BLaER1 (cell line): Measurements from ENCODE around the gene TUBB3.
A peak's percentile ranks its signal among the peaks of the same experiment; 100 is the strongest.
"Not testable (repeated sequence)": the region's sequence is repeated elsewhere in the genome, so short reads cannot be mapped to it uniquely, and the experiment has no call there.

Source experiments
- H3K27ac ChIP-seq: shearing (Covaris generic); formaldehyde crosslinking; 2 replicates; pipeline ENCODE4 v1.8.1; 2022
- H3K27me3 ChIP-seq: shearing (Covaris generic); formaldehyde crosslinking; 2 replicates; pipeline ENCODE4 v1.8.1; 2022
- H3K36me3 ChIP-seq: shearing (Covaris generic); formaldehyde crosslinking; 2 replicates; pipeline ENCODE4 v1.8.1; 2022
- H3K4me1 ChIP-seq: shearing (Covaris generic); formaldehyde crosslinking; 2 replicates; pipeline ENCODE4 v1.8.1; 2022
- H3K4me2 ChIP-seq: shearing (Covaris generic); formaldehyde crosslinking; 2 replicates; pipeline ENCODE4 v1.8.1; 2022
- H3K4me3 ChIP-seq: shearing (Covaris generic); formaldehyde crosslinking; 2 replicates; pipeline ENCODE4 v1.8.1; 2022
- H3K9ac ChIP-seq: shearing (Covaris generic); formaldehyde crosslinking; 2 replicates; pipeline ENCODE4 v1.8.1; 2022
- H3K9me3 ChIP-seq: shearing (Covaris generic); formaldehyde crosslinking; 2 replicates; pipeline ENCODE4 v1.8.1; 2022
- H4K20me1 ChIP-seq: shearing (Covaris generic); formaldehyde crosslinking; 2 replicates; pipeline ENCODE4 v1.8.1; 2022
- Cebpa-rat ChIP-seq: shearing (Covaris generic); IDR thresholded peaks from 2 replicates; pipeline ENCODE4 v1.8.1; 2022

TUBB3 gene

GRCh38 chr16:89962754-89963498 lies 39.8 kb downstream of the TUBB3 start:
- Histone ChIP-seq H3K36me3 (peaks cover 91% of the 10 kb centered on the region), H3K4me2 (no peak overlapping the region), H3K9me3 (no peaks in the 10 kb centered on the region), H3K4me1 (peaks cover 11% of the 10 kb centered on the region; the same call in 1 of the 2 replicates), H4K20me1 (peaks cover 10% of the 10 kb centered on the region), H3K9ac (no peak overlapping the region), H3K4me3 (no peak overlapping the region), H3K27me3 (no peaks in the 10 kb centered on the region), H3K27ac (no peak overlapping the region)
- no peak for TF ChIP-seq Cebpa-rat

- no peak for TF ChIP-seq Cebpa-rat
- Histone ChIP-seq H3K9ac (no peak overlapping the region), H3K4me1 (peaks cover 16% of the 10 kb centered on the region), H3K36me3 (peaks cover 82% of the 10 kb centered on the region), H3K9me3 (no peaks in the 10 kb centered on the region), H3K4me3 (no peak overlapping the region), H3K27me3 (no peaks in the 10 kb centered on the region), H3K27ac (no peak overlapping the region), H3K4me2 (no peak overlapping the region), H4K20me1 (peaks cover 17% of the 10 kb centered on the region)
Measured at GRCh38 chr16:89964201-89964600, 41.1 kb downstream of the TUBB3 start.

DNA sequence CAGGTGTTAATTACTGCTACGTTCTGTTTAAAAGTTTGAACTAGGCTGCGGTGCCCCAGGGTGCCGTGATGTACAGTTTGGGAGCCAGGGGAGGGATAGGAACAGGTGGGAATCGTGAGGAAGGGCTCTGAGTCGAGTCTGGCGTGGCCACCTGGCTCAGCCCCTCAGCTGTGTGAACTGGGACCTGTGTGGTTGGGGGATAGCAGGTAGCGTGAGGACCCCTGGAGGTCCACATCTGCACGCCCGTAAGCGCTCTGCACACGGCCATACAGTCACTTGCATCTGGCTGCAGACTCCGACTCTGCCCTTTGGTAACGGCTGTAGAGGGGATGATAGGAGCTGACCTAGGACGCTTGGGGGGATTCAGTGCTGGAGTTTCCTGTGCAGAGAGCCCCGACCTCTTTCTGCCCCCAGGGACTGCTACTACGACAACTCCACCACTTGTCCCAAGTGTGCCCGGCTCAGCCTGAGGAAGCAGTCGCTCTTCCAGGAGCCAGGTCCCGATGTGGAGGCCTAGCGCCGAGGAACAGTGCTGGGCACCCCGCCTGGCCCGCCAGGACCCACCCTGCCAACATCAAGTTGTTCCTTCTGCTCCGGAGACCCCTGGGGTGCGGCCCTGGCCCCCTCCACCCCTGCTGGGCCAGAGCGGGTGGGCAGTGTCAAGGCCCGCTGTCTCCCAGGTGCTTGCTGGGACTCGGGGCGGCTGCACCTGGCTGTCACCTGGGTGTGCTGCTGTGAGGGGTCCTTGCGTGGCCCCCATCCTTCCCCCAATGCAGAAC lies 42.5 kb downstream of the TUBB3 start:
- Histone ChIP-seq H3K9ac (no peak overlapping the region), H3K27me3 (no peaks in the 10 kb centered on the region), H3K4me3 (no peak overlapping the region), H3K9me3 (no peaks in the 10 kb centered on the region), H3K36me3 (peaks cover 69% of the 10 kb centered on the region), H4K20me1 (peaks cover 31% of the 10 kb centered on the region), H3K4me1 (peaks cover 30% of the 10 kb centered on the region), H3K27ac (0 out of 2 replicates have a peak overlapping the region, but pooled peaks have one; percentile 9), H3K4me2 (no peak overlapping the region)
- TF ChIP-seq Cebpa-rat: no peak

DNA sequence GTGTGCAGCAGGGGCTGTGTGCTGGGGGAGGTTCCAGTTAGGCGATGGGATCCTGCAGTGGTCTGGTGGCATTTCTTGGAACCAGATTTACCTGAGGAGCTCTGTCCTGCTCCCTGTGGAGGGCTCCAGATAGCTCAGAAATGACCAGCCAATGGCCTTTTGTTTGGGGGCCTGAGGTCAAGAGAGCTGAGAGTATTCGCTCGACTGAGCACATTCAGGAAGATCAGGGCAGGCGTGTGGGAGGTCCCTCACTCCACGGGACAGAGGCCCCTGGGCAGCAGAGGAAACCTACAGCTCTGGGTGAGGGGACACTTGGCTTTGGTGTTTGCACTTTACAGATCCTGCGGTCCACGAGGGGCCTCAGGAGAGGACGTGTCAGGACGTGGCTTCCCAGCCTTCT lies 43.6 kb downstream of the TUBB3 start:
- H3K4me3 ChIP-seq: no peak overlapping the region
- peaks cover 57% of the 10 kb centered on the region for H3K36me3 ChIP-seq
- H3K9ac ChIP-seq: no peak overlapping the region
- no peak overlapping the region for H3K4me2 ChIP-seq
- no peaks in the 10 kb centered on the region for H3K9me3 ChIP-seq
- H3K4me1 ChIP-seq: peaks cover 42% of the 10 kb centered on the region
- no peaks in the 10 kb centered on the region for H3K27me3 ChIP-seq
- H4K20me1 ChIP-seq: peaks cover 34% of the 10 kb centered on the region
- TF ChIP-seq Cebpa-rat: no peak
- H3K27ac ChIP-seq: no peak overlapping the region

DNA sequence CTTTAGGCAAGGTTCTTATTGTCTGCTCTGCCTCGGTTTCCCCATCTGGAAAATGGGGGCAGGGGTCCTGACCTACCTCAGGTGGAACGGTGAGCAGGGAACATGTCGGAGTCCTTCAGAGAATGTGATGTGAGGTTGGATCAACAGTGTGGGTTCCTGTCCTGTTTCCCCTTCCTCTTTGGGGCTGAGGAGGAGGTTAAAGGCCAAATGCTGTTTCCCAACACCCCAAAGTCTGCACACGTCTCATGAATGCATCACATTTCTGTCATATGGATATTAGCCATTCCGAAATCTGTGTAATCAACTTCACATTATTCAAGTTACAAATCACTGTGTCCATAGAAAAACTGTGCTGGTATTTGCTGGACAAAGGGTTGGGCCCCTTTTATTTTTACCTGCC lies 44.3 kb downstream of the TUBB3 start:
- H3K27ac ChIP-seq, H3K27me3 ChIP-seq, H3K4me3 ChIP-seq, H3K4me2 ChIP-seq, H3K9ac ChIP-seq, H3K9me3 ChIP-seq: not testable (repeated sequence)
- Histone ChIP-seq H3K4me1 (peaks cover 46% of the 10 kb centered on the region), H4K20me1 (peaks cover 34% of the 10 kb centered on the region), H3K36me3 (peaks cover 53% of the 10 kb centered on the region)

GRCh38 chr16:89968074-89968473 lies 44.9 kb downstream of the TUBB3 start:
- peaks cover 34% of the 10 kb centered on the region for H4K20me1 ChIP-seq
- H3K4me2 ChIP-seq, H3K27ac ChIP-seq, H3K27me3 ChIP-seq, H3K4me3 ChIP-seq, H3K9me3 ChIP-seq, H3K9ac ChIP-seq: not testable (repeated sequence)
- H3K36me3 ChIP-seq: peaks cover 48% of the 10 kb centered on the region
- peaks cover 46% of the 10 kb centered on the region for H3K4me1 ChIP-seq

- H3K4me3 ChIP-seq: no peak overlapping the region; the same call in 1 of the 2 replicates
- H3K4me1 ChIP-seq: peaks cover 56% of the 10 kb centered on the region
- no peak overlapping the region for H3K9ac ChIP-seq
- H3K9me3 ChIP-seq: no peaks in the 10 kb centered on the region
- H3K27me3 ChIP-seq: no peaks in the 10 kb centered on the region
- no peak for TF ChIP-seq Cebpa-rat
- H4K20me1 ChIP-seq: peaks cover 44% of the 10 kb centered on the region
- no peak overlapping the region for H3K27ac ChIP-seq
- peaks cover 37% of the 10 kb centered on the region for H3K36me3 ChIP-seq
- peak overlapping the region; percentile 98 for H3K4me2 ChIP-seq
Measured at GRCh38 chr16:89969741-89970410, 46.7 kb downstream of the TUBB3 start.

DNA sequence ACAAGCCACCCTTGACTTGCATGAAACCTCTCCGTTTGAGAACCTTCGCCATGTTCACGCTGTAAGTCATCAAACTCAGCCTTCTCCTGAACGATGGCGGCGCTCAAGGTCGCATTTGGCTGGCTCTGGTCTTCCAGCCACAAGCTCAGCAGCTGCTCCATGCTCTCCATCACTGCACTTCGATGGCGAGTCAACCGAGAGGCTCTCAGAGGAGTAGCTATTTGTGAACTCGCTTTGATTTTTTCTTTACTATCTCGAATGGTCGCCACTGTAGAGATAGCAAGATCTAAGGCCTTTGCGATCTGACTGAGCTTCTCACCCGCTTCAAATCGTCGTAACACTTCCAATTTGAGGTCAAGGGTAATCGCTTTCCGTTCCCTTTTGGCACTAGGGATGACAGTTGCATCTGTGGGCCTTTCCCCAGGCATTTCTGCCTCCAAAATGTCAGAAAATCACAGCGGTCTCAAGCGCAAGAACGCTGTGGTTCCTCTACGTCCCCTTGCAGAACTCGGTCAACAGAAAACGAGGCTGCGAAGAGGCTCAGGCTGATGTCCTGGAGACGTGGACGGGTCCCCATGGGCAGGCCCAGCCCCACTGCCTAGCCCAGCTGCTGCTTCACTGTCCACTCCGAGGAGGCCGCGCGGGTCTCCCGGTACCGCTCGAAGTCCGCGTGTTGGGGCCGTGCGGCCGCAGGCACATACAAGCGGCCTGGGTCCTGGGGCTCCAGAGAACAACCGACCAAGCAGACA lies 48.5 kb downstream of the TUBB3 start:
- peak overlapping the region; percentile 86 for H3K9ac ChIP-seq
- peaks cover 50% of the 10 kb centered on the region for H3K4me1 ChIP-seq
- H3K27ac ChIP-seq: peak overlapping the region; percentile 88
- no peaks in the 10 kb centered on the region for H3K27me3 ChIP-seq
- peaks cover 61% of the 10 kb centered on the region for H4K20me1 ChIP-seq
- no peak for TF ChIP-seq Cebpa-rat
- peaks cover 31% of the 10 kb centered on the region for H3K36me3 ChIP-seq
- H3K4me3 ChIP-seq: peak overlapping the region; percentile 76
- peak overlapping the region; percentile 98 for H3K4me2 ChIP-seq
- H3K9me3 ChIP-seq: no peaks in the 10 kb centered on the region
